ENCODE results near the gene OR2L13. TPM values are rescaled to one million over a fixed set of nuclear protein-coding genes. Genes with fewer than 3 reads are reported as not detected.

The OR2L13 gene
- total RNA-seq, 1 experiment from 2014 or later = not detected

GRCh38 chr1:248111157-248111556, 16.2 kb downstream of the OR2L13 start:
- H3K9ac ChIP-seq (ENCODE audit: low read length) = no peak overlapping the region
- ChIA-PET CTCF (no interaction called here), RAD21 (ENCODE audit: low non-redundant PET in 1 of 2, low total read pairs in 2 of 2, uncharacterized antibody in 2 of 2, unreplicated experiment in 2 of 2) (no interaction called here), POLR2A (no interaction called here)
- intact Hi-C loops (cut with micrococcal nuclease) = no loop called here
- H3K4me1 ChIP-seq (ENCODE audit: control insufficient read depth in 1 of 2, insufficient read depth in 2 of 2, low read length in 2 of 2) = no peaks in the 10 kb centered on the region
- no peak for DNase-seq (ENCODE audit: low read depth, low spot score)
- TF ChIP-seq ZFX (IDR thresholded peaks at IDR 0.05) (no peak), JUND (IDR thresholded peaks at IDR 0.05) (no peak), CBX3 (IDR thresholded peaks at IDR 0.05; ENCODE audit: low read depth) (no peak), ZBTB33 (IDR thresholded peaks at IDR 0.05; ENCODE audit: extremely low read depth, insufficient replicate concordance, low read length) (no peak), RAD21 (IDR thresholded peaks at IDR 0.05; ENCODE audit: low read depth) (no peak), EGR1 (IDR thresholded peaks at IDR 0.05; ENCODE audit: low read depth) (no peak), ZNF274 (IDR thresholded peaks at IDR 0.05; ENCODE audit: low read depth, low read length) (no peak), EZH2 (IDR thresholded peaks at IDR 0.05) (no peak), POLR2AphosphoS5 (IDR thresholded peaks at IDR 0.05; ENCODE audit: low read depth, low read length) (no peak), CEBPB (IDR thresholded peaks at IDR 0.05; ENCODE audit: low read depth) (no peak), YY1 (IDR thresholded peaks at IDR 0.05; ENCODE audit: extremely low read depth, insufficient replicate concordance, low read depth, low read length) (no peak)
- TF ChIP-seq, protein P1, sequence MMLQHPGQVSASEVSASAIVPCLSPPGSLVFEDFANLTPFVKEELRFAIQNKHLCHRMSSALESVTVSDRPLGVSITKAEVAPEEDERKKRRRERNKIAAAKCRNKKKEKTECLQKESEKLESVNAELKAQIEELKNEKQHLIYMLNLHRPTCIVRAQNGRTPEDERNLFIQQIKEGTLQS (IDR thresholded peaks at IDR 0.05) = no peak
- BruUV-seq (replicated peaks) = no TSS peak
- ATAC-seq = no peak
- H3K27ac ChIP-seq (ENCODE audit: low read depth, low read length) = no peak overlapping the region
- no peaks in the 10 kb centered on the region for H3K9me2 ChIP-seq (ENCODE audit: insufficient read depth)
- no peak overlapping the region for H2AFZ ChIP-seq (ENCODE audit: low read depth, low read length, poor library complexity, severe bottlenecking)
- H3K27me3 ChIP-seq (ENCODE audit: insufficient read depth, low read length) = no peaks in the 10 kb centered on the region
- no peak overlapping the region for H3K4me3 ChIP-seq (replicated peaks in 1 of 2; ENCODE audit: low read depth in 1 of 2, low read length in 2 of 2)
- H3K79me2 ChIP-seq (ENCODE audit: insufficient read depth, low read length) = no peaks in the 10 kb centered on the region
- no peak overlapping the region for H3K4me2 ChIP-seq (ENCODE audit: low read length)
- H3K36me3 ChIP-seq (ENCODE audit: control insufficient read depth in 1 of 2, insufficient read depth in 2 of 2, low read length in 2 of 2) = no peaks in the 10 kb centered on the region
- peaks cover 5 to 25% of the 10 kb centered on the region in 2 experiments; a peak in 2 of 4 replicates for H3K9me3 ChIP-seq (ENCODE audit: control insufficient read depth in 1 of 2, insufficient read depth in 1 of 2, low read depth in 1 of 2, low read length in 2 of 2)
- H4K20me1 ChIP-seq (ENCODE audit: insufficient read depth) = no peaks in the 10 kb centered on the region
